Measurements from ENCODE around the gene CAPN9. TPM values are rescaled to one million over a fixed set of nuclear protein-coding genes. Genes with fewer than 3 reads are reported as not detected.

The CAPN9 gene
- total and polyA plus RNA-seq, 2 donors: 0.49 to 2.7 TPM

DNA sequence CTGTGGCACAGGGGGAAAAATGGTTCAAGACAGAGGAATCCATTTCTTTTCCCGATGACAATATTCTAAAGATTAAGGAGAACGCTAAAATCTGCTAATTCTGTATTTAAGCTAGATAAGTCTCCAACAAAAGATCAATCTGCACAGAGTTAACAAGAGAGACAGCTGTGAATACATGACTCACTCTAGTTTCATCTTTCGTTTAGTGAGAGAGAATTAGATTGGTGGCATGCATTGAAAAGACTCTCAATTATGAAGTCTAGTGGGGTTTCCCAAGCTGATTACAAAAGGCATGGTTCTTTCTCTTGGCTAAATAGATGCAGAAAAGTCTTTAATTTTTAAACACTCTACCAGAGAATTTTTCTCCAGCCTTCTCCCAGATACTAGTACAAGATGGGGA is 34.4 kb downstream of the CAPN9 start:
- no peaks in the 10 kb centered on the region for H3K36me3 ChIP-seq (ENCODE audit: insufficient read depth)
- no peaks in the 10 kb centered on the region for H3K4me1 ChIP-seq (ENCODE audit: insufficient read depth)
- DNase-seq (ENCODE audit: extremely low spot score): no peak
- no peak overlapping the region for H3K4me3 ChIP-seq (ENCODE audit: low read depth, low read length)
- WGBS: 75% methylated on average over 3 of the region's 3 CpGs
- no peak overlapping the region for H3K27ac ChIP-seq (ENCODE audit: low read depth)

DNA sequence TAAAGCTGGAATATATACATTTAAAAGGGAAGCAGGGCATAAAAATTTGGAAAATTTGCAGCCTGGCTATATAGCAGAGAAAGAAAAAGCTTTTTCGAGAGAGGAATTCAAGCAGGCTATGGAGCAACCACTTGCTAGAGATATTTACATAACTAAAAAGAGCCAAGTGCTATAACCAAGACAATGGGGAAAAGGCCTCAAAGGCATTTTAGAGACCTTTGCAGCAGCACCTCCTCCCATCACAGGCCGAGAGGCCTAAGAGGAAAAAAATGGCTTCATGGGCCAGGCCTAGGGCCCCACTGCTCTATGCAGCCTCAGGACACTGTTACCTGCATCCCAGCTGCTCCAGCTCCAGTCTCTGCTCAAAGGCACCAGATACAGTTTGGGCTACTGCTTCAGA is 37.0 kb downstream of the CAPN9 start:
- no peak overlapping the region for H3K27ac ChIP-seq (ENCODE audit: low read depth)
- H3K36me3 ChIP-seq (ENCODE audit: insufficient read depth): no peaks in the 10 kb centered on the region
- no peak overlapping the region for H3K4me3 ChIP-seq (ENCODE audit: low read depth, low read length)
- 70% methylated on average over 2 of the region's 2 CpGs for WGBS
- H3K4me1 ChIP-seq (ENCODE audit: insufficient read depth): no peaks in the 10 kb centered on the region
- no peak for DNase-seq (ENCODE audit: extremely low spot score)

DNA sequence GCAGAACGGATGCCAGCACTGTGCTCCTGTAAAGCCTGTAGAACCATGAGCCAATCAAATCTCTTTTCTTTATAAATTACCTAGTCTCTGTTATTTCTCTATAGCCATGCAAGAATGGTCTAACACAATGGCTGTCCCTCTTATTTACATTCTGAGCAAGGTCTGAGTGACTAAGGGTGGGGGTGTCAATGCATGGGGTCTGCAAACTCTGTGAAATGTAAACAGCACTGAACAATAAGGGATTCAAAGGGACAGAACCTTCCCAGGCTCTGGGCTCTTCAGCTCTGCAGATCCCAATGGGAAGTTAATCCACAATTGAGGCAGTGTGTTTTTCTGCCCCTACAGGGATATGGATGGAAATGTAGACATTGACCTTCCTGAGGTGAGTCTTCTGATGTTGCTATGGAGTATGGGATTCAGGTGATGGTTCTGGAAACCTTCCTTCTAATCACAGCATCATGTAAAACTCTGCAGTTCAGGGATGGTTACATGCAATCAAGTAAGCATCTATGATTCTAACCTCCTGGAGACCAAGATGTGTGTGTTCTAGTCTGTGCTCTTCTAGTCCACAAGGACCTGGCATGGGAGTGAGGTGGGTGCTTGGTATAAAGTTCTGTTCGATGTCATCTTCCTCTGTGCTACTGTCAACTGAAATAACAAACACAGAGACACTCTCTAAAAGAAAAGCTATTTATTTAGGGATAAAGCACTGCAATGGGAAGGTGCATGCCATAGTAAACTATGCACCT is 38.6 kb downstream of the CAPN9 start:
- Histone ChIP-seq H3K4me3 (ENCODE audit: low read depth, low read length) (no peak overlapping the region), H3K4me1 (ENCODE audit: insufficient read depth) (no peaks in the 10 kb centered on the region), H3K36me3 (ENCODE audit: insufficient read depth) (no peaks in the 10 kb centered on the region), H3K27ac (ENCODE audit: low read depth) (no peak overlapping the region)
- no peak for DNase-seq (ENCODE audit: extremely low spot score)
- WGBS: 61% methylated on average over 2 of the region's 2 CpGs

DNA sequence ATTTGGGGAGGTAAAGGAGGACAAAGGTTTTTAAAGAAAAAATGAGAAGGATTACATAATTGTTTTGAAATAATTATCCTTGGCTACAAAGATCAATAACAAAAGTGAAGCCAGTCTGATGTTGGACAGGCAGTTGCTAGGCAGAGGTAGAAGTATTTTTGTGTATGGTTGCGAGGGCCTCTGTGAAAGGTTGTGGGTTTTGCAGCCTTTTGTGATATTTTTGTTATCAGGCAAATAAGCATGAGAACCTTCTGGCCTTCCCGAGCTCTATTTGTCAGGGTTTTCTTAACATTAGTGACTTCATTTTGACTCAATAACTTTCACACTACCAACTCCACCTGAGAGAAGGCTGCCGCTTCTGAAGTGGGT is 39.2 kb downstream of the CAPN9 start:
- Histone ChIP-seq H3K27ac (ENCODE audit: low read depth) (no peak overlapping the region), H3K4me3 (ENCODE audit: low read depth, low read length) (no peak overlapping the region), H3K36me3 (ENCODE audit: insufficient read depth) (no peaks in the 10 kb centered on the region), H3K4me1 (ENCODE audit: insufficient read depth) (no peaks in the 10 kb centered on the region)
- no peak for DNase-seq (ENCODE audit: extremely low spot score)
- 91% methylated on average over 3 of the region's 3 CpGs for WGBS

DNA sequence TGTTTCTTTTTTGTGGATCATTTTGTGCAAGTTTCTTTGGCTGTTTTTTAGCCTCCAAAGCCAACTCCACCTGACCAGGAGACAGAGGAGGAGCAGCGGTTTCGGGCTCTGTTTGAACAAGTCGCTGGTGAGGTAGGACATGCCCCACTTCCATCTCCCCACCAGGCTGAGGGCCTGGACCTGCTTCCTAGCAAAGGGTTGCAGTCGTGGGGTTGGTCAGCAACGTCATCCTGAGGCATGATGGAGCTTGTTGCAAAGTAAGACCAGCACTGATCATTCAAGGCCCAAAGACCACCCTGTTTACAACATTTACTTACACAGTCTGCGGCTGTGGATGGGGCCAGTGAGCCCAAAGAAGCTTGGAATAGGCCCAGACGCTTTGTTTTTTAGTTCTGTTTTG is 40.3 kb downstream of the CAPN9 start:
- no peaks in the 10 kb centered on the region for H3K4me1 ChIP-seq (ENCODE audit: insufficient read depth)
- H3K27ac ChIP-seq (ENCODE audit: low read depth): no peak overlapping the region
- 89% methylated on average over 7 of the region's 7 CpGs for WGBS
- no peak for DNase-seq (ENCODE audit: extremely low spot score)
- no peaks in the 10 kb centered on the region for H3K36me3 ChIP-seq (ENCODE audit: insufficient read depth)
- H3K4me3 ChIP-seq (ENCODE audit: low read depth, low read length): no peak overlapping the region

DNA sequence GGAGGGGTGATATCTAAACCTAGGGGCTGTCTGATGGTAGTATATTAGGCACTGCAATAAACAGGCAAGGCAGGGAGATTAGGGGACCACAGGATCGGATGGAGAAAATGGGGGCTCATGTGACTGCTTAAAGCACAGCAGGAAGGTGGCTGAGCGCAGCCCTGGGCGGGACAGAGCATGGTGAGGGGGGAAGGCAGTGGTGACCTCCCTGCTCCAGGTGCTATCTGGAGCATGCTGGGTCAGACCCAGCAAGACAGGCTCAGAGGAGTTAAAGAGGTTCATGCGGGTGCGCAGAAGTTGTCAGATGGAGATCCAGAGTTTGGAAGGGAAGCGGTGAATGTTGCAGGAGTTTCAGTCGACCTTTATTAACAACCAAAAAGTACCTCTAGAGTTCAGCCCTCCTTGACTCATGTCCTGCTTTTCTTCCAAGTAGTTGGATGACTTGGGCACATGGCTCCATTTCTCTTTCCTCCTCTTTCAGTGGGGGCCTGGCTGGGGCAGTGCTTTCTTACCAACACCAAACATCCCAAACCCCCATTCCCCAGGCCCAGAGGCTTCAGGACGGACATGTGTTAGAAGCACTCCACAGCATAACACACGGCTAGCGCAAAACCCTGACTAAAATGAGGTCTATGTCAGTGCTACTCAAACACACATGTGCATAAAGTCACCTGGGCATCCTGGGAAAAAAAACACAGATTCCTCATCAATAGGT is 41.5 kb downstream of the CAPN9 start:
- no peak for DNase-seq (ENCODE audit: extremely low spot score)
- WGBS: 91% methylated on average over 10 of the region's 10 CpGs
- Histone ChIP-seq H3K4me1 (ENCODE audit: insufficient read depth) (no peaks in the 10 kb centered on the region), H3K27ac (ENCODE audit: low read depth) (no peak overlapping the region), H3K36me3 (ENCODE audit: insufficient read depth) (no peaks in the 10 kb centered on the region), H3K4me3 (ENCODE audit: low read depth, low read length) (no peak overlapping the region)

DNA sequence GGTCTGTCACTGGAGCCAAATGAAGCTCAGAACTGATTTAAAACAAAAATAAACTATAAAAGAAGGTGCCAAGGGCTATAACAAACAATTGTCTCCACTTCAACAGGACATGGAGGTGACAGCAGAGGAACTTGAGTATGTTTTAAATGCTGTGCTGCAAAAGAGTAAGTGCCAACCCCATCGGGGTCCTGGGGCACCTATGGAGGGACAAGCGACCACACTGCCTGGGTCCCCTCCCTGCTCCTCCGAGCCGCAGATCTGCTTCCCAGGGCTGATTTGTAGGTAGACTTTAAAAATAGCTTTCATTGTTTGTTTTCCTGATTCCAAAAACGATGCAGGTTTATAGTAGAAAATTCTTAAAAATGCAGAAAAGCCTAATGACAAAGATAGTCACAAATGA is 42.8 kb downstream of the CAPN9 start:
- no peak overlapping the region for H3K27ac ChIP-seq (ENCODE audit: low read depth)
- H3K4me1 ChIP-seq (ENCODE audit: insufficient read depth): no peaks in the 10 kb centered on the region
- H3K36me3 ChIP-seq (ENCODE audit: insufficient read depth): no peaks in the 10 kb centered on the region
- 80% methylated on average over 5 of the region's 5 CpGs for WGBS
- no peak overlapping the region for H3K4me3 ChIP-seq (ENCODE audit: low read depth, low read length)
- no peak for DNase-seq (ENCODE audit: extremely low spot score)

DNA sequence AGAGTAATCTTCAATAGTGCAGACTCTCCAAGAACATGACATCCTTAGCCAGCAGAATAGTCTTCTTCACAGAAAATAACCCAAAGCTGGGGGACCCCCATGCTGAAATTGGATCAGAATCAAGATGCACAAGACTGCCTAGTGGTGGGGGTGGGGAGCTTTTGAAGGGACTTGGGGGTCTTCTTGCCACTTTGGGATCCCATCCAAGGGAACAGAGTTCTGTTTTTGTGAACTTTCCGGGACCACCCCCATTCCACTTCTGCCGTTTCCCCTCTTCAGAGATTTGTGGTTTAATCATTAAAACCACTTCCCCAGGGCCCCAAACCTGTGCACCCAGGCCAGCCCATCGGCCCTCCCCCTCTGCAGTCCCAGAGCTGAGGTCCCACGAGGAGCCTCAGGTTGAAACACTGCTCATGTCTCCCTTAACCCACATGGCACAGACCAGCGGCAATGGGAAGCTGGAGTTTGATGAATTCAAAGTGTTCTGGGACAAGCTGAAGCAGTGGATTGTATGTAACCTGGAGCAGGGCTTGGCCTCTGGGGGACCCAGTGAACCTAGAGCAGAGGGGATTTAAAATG is 44.9 kb downstream of the CAPN9 start:
- 78% methylated on average over 5 of the region's 5 CpGs for WGBS
- no peak overlapping the region for H3K27ac ChIP-seq (ENCODE audit: low read depth)
- no peaks in the 10 kb centered on the region for H3K36me3 ChIP-seq (ENCODE audit: insufficient read depth)
- no peaks in the 10 kb centered on the region for H3K4me1 ChIP-seq (ENCODE audit: insufficient read depth)
- no peak overlapping the region for H3K4me3 ChIP-seq (ENCODE audit: low read depth, low read length)
- no peak for DNase-seq (ENCODE audit: extremely low spot score)

DNA sequence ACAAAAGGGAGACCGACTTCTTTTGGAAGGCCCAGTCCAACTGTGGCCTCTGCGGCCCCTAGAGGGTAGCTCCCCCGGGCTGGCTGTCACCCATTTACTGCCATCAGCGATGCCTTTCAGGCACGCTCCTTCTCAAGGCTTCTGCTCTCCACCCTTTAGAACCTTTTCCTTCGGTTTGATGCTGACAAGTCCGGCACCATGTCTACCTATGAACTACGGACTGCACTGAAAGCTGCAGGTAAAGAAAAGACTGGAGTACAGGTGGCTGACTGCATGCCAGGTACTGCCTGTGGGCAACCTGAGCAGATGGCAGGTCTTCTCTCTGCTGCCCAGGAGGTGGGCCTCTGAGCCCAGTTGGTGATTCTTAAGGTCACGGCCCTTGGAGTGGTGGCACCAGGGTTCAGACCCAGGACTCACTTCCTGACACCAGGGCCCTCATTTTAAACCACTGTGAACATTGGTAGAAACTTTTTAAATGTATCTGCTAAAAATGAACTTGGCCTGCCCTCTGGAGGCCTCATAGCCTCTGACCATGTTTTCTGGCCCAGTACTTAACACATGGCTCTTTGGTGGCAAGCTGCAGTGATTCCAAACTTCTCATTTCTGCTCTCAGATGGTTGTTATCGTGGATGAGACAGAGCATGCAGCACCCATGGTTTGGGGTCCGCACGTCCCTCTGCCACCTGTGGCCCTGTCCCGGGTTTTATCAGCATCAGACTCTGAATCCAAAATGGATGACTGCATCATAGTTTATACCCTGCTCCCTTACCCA is 45.7 kb downstream of the CAPN9 start:
- DNase-seq (ENCODE audit: extremely low spot score): no peak
- Histone ChIP-seq H3K4me1 (ENCODE audit: insufficient read depth) (no peaks in the 10 kb centered on the region), H3K4me3 (ENCODE audit: low read depth, low read length) (no peak overlapping the region), H3K36me3 (ENCODE audit: insufficient read depth) (no peaks in the 10 kb centered on the region), H3K27ac (ENCODE audit: low read depth) (no peak overlapping the region)
- WGBS: 94% methylated on average over 13 of the region's 13 CpGs

DNA sequence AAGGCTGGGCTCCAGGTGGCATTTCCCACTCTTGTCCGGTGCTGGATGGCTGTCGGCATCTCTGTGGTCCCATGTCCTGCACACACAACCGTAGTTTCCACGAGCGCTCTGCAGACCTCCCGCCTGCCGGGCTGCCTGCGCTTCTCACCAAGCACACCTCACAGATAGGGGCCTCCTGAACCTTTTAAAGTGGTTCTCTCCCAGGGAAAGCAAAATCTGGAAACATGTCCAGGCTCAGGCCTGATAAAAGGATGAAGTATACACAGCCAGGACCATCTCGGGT is 46.2 kb downstream of the CAPN9 start:
- DNase-seq (ENCODE audit: extremely low spot score): no peak
- no peaks in the 10 kb centered on the region for H3K36me3 ChIP-seq (ENCODE audit: insufficient read depth)
- 88% methylated on average over 9 of the region's 9 CpGs for WGBS
- no peaks in the 10 kb centered on the region for H3K4me1 ChIP-seq (ENCODE audit: insufficient read depth)
- H3K4me3 ChIP-seq (ENCODE audit: low read depth, low read length): no peak overlapping the region
- no peak overlapping the region for H3K27ac ChIP-seq (ENCODE audit: low read depth)

DNA sequence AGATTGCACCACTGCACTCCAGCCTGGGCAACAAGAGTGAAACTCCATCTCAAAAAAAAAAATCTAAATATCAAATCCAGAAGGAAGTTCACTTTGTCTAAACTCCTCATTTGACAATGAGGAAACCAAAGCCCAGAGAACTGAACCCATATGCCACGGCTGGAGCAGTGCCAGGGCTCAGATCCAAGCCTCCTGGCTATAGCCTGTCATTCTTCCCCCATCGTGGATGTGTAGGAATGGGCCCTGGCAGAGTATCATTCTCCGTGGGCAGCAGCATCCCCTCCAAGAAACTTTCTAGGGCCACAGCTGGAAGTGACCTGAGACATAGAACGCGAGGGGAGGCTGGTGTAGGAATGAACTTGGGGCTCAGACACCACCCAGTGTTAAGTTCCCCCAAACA is 47.2 kb downstream of the CAPN9 start:
- no peak overlapping the region for H3K4me3 ChIP-seq (ENCODE audit: low read depth, low read length)
- H3K4me1 ChIP-seq (ENCODE audit: insufficient read depth): no peaks in the 10 kb centered on the region
- 53% methylated on average over 5 of the region's 5 CpGs for WGBS
- no peaks in the 10 kb centered on the region for H3K36me3 ChIP-seq (ENCODE audit: insufficient read depth)
- DNase-seq (ENCODE audit: extremely low spot score): no peak
- no peak overlapping the region for H3K27ac ChIP-seq (ENCODE audit: low read depth)

DNA sequence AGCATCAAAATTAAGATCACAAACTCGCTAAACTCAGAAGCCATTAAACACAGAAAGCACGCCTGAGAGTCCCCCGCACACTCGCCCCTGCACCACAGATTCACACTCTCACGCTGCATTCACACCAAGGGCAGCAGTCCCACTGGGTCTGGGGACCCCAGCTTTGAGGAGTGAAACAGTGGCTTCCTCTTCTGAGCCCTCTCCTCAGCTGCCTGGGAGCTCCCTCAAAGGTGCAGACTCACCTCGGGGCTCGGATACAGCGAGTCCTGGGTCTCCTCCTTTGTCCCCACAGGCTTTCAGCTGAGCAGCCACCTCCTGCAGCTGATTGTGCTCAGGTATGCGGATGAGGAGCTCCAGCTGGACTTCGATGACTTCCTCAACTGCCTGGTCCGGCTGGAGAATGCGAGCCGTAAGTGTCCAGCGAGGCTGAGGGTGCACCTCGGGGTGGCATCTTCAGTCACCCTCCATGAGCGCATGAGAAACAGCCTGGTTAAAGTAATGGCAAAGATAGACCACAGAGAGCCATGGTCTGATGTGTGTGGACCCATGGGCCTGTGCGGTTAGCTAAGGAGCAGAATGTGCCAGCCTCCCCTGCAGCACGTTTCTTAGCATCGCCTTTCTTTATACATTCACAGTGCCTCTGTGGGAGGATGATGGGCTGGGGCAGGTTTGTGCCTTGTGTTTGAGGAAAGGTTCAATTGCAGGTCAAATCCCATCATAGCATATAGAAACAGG is 47.9 kb downstream of the CAPN9 start:
- Histone ChIP-seq H3K4me1 (ENCODE audit: insufficient read depth) (no peaks in the 10 kb centered on the region), H3K4me3 (ENCODE audit: low read depth, low read length) (no peak overlapping the region), H3K36me3 (ENCODE audit: insufficient read depth) (no peaks in the 10 kb centered on the region), H3K27ac (ENCODE audit: low read depth) (no peak overlapping the region)
- no peak for DNase-seq (ENCODE audit: extremely low spot score)
- WGBS: 89% methylated on average over 19 of the region's 19 CpGs

DNA sequence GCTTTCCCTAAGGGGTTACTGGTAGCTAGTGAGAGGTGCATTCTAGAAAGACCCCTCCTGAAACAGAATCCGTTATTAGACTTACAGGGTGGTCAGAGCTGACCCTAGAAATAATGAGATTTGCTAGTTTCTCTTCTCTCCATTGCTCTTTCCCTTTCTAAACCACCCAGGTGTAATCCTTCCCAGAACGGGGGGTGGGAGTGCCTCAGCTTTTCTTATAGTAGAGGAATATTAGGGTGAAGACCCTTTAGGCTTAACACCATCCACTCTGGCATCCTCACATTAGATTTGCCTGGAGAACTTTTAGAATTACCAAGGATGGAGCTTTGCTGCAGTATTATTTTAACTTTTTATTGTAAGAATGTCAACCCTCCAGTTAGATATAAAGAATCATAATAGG is 49.4 kb downstream of the CAPN9 start:
- Histone ChIP-seq H3K4me3 (ENCODE audit: low read depth, low read length) (no peak overlapping the region), H3K36me3 (ENCODE audit: insufficient read depth) (no peaks in the 10 kb centered on the region), H3K27ac (ENCODE audit: low read depth) (no peak overlapping the region), H3K4me1 (ENCODE audit: insufficient read depth) (no peaks in the 10 kb centered on the region)
- WGBS: 64% methylated on average over 2 of the region's 2 CpGs
- no peak for DNase-seq (ENCODE audit: extremely low spot score)
